Osteoblast (primary cell): ENCODE data around the gene IRGQ. TPM values are rescaled to one million over a fixed set of nuclear protein-coding genes. Genes with fewer than 3 reads are reported as not detected.

ENCODE experiments used
- DNase-seq: peaks from one replicate; pipeline ENCODE4 v3.0.0; 2011; ENCODE audit warnings: low spot score, mixed read lengths; ENCODE audit not compliant: insufficient read length; ENCODE audit errors: missing footprints
- H2AFZ ChIP-seq: 2 replicates; pipeline ENCODE4 v1.6.0; 2011; ENCODE audit warnings: mild to moderate bottlenecking, low read length
- H3K27ac ChIP-seq: 2 replicates; pipeline ENCODE4 v1.5.1; 2011; ENCODE audit warnings: mild to moderate bottlenecking, low read depth, low read length, moderate library complexity
- H3K27me3 ChIP-seq: 2 replicates; pipeline ENCODE4 v1.6.0; 2012; ENCODE audit warnings: mild to moderate bottlenecking, control low read depth, inconsistent platforms, low read length, moderate library complexity; ENCODE audit not compliant: insufficient read depth
- H3K36me3 ChIP-seq: 2 replicates; pipeline ENCODE4 v1.5.1; 2011; ENCODE audit warnings: mild to moderate bottlenecking, low read length, control low read depth, moderate library complexity; ENCODE audit not compliant: insufficient read depth
- H3K4me1 ChIP-seq: 2 replicates; pipeline ENCODE4 v1.5.1; 2011; ENCODE audit warnings: mild to moderate bottlenecking, low read length, control low read depth, moderate library complexity; ENCODE audit not compliant: insufficient read depth
- H3K4me2 ChIP-seq: 2 replicates; pipeline ENCODE4 v1.6.0; 2011; ENCODE audit warnings: mild to moderate bottlenecking, low read length; ENCODE audit not compliant: insufficient read depth
- H3K4me3 ChIP-seq: fragments of 200-600 bp; sonication (generic); 3 replicates; pipeline ENCODE4 v1.5.1; 2012; ENCODE audit warnings: mild to moderate bottlenecking, low read length, inconsistent platforms; ENCODE audit not compliant: insufficient read depth
- H3K79me2 ChIP-seq: 2 replicates; pipeline ENCODE4 v1.6.0; 2012; ENCODE audit warnings: mild to moderate bottlenecking, low read length, control low read depth, inconsistent platforms; ENCODE audit not compliant: insufficient read depth
- H3K9me3 ChIP-seq: 2 replicates; pipeline ENCODE4 v1.5.1; 2011; ENCODE audit warnings: low read depth, low read length, control low read depth
- H4K20me1 ChIP-seq: 2 replicates; pipeline ENCODE4 v1.6.0; 2012; ENCODE audit warnings: mild to moderate bottlenecking, low read length, control low read depth; ENCODE audit not compliant: insufficient read depth
- CTCF ChIP-seq: IDR thresholded peaks from 2 replicates; pipeline ENCODE4 v1.5.1; 2011; ENCODE audit warnings: mild to moderate bottlenecking, low read depth, low read length, moderate library complexity; ENCODE audit errors: extremely low read depth
- total RNA-seq: library from RNA; depleted of rRNA; stranded (reverse); fragments of >200 nt; gene quantifications from 2 replicates; pipeline ENCODE4 v1.2.3, GENCODE V29; 2012

IRGQ gene
- total RNA-seq, 1 donor: 23.2 TPM

GRCh38 chr19:43641333-43641732 is 45.4 kb upstream of the IRGQ start:
- no peak for TF ChIP-seq CTCF
- no peak overlapping the region for H3K4me3 ChIP-seq
- H3K79me2 ChIP-seq: no peaks in the 10 kb centered on the region
- peaks cover 35% of the 10 kb centered on the region for H3K27me3 ChIP-seq
- H3K4me2 ChIP-seq: no peak overlapping the region
- DNase-seq: no peak
- peaks cover under 1% of the 10 kb centered on the region for H3K4me1 ChIP-seq
- H4K20me1 ChIP-seq: no peaks in the 10 kb centered on the region
- no peaks in the 10 kb centered on the region for H3K9me3 ChIP-seq
- no peak overlapping the region for H2AFZ ChIP-seq
- no peaks in the 10 kb centered on the region for H3K36me3 ChIP-seq
- H3K27ac ChIP-seq: no peak overlapping the region

GRCh38 chr19:43640424-43640757 is 44.5 kb upstream of the IRGQ start:
- Histone ChIP-seq H3K79me2 (no peaks in the 10 kb centered on the region), H4K20me1 (no peaks in the 10 kb centered on the region), H3K36me3 (no peaks in the 10 kb centered on the region), H3K4me3 (peak overlapping the region; percentile 57), H2AFZ (no peak overlapping the region), H3K4me1 (peaks cover 10% of the 10 kb centered on the region), H3K27me3 (peaks cover 35% of the 10 kb centered on the region), H3K4me2 (peak overlapping the region; percentile 64), H3K27ac (no peak overlapping the region), H3K9me3 (no peaks in the 10 kb centered on the region)
- TF ChIP-seq CTCF: no peak
- DNase-seq: no peak

- Histone ChIP-seq H3K4me2 (peak within 1 kb of the TSS; percentile 64), H2AFZ (no peak within 1 kb of the TSS), H3K79me2 (no peaks in the 10 kb centered on the region), H3K4me1 (peaks cover 16% of the 10 kb centered on the region), H3K36me3 (no peaks in the 10 kb centered on the region), H4K20me1 (no peaks in the 10 kb centered on the region), H3K27ac (no peak within 1 kb of the TSS), H3K9me3 (no peaks in the 10 kb centered on the region), H3K4me3 (peak within 1 kb of the TSS; percentile 57), H3K27me3 (peaks cover 35% of the 10 kb centered on the region)
- DNase-seq: peak; percentile 69
- TF ChIP-seq CTCF: no peak
Observed at GRCh38 chr19:43639519-43640423, 43.8 kb upstream of the IRGQ start, which contains the start of gene CADM4. Gene CADM4, minus strand, starts transcription at chr19:43639850. Its CDS starts 60 bp downstream, at chr19:43639790.

- H3K9me3 ChIP-seq: no peaks in the 10 kb centered on the region
- H3K36me3 ChIP-seq: no peaks in the 10 kb centered on the region
- peaks cover 23% of the 10 kb centered on the region for H3K4me1 ChIP-seq
- H4K20me1 ChIP-seq: no peaks in the 10 kb centered on the region
- TF ChIP-seq CTCF: no peak
- peaks cover 35% of the 10 kb centered on the region for H3K27me3 ChIP-seq
- no peak for DNase-seq
- no peaks in the 10 kb centered on the region for H3K79me2 ChIP-seq
- H3K27ac ChIP-seq: no peak overlapping the region
- H2AFZ ChIP-seq: no peak overlapping the region
- H3K4me3 ChIP-seq: peak overlapping the region; percentile 16
- H3K4me2 ChIP-seq: no peak overlapping the region
Observed at GRCh38 chr19:43638995-43639518, 43.1 kb upstream of the IRGQ start.
